ENCODE data around the gene VPS37B.

DNA sequence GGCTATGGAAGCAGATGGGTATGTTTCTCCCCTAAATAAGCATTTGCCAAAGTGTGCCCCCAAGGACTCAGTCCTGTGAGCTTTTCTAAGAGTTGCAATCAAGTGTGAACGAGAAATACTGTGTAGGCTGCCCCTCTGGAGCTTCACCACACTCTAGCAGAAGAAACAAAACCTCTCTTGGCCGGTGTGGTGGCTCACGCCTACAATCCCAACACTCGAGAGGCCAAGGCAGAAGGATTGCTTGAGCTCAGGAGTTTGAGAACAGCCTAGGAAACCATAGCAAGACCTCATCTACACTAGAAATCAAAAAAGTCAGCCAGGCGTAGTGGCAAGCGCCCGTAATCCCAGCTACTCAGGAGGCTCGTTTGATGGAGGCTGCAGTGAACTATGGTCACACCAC, 9.8 kb downstream of the VPS37B start:
- TF ChIP-seq POLR2A (IDR thresholded peaks at IDR 0.05) = no peak
- TF ChIP-seq, protein P1, sequence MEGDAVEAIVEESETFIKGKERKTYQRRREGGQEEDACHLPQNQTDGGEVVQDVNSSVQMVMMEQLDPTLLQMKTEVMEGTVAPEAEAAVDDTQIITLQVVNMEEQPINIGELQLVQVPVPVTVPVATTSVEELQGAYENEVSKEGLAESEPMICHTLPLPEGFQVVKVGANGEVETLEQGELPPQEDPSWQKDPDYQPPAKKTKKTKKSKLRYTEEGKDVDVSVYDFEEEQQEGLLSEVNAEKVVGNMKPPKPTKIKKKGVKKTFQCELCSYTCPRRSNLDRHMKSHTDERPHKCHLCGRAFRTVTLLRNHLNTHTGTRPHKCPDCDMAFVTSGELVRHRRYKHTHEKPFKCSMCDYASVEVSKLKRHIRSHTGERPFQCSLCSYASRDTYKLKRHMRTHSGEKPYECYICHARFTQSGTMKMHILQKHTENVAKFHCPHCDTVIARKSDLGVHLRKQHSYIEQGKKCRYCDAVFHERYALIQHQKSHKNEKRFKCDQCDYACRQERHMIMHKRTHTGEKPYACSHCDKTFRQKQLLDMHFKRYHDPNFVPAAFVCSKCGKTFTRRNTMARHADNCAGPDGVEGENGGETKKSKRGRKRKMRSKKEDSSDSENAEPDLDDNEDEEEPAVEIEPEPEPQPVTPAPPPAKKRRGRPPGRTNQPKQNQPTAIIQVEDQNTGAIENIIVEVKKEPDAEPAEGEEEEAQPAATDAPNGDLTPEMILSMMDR (IDR thresholded peaks at IDR 0.05) = no peak
- no peak for TF ChIP-seq EP300 (IDR thresholded peaks at IDR 0.05)

Measured in gastroesophageal sphincter (tissue), 3 donors.